Measurements from ENCODE around the gene FAM168A. TPM values are rescaled to one million over a fixed set of nuclear protein-coding genes. Genes with fewer than 3 reads are reported as not detected.

The FAM168A gene
- total and polyA plus RNA-seq, 3 donors from 2014 or later, result 20.1 to 30.2 (median 29.8) TPM

GRCh38 chr11:73453562-73453961 lies 144.3 kb downstream of the FAM168A start:
- 86 to 89% methylated on average over 4 of the region's 4 CpGs for WGBS, 2 donors
- H3K27me3 ChIP-seq, result no peaks in the 10 kb centered on the region
- intact Hi-C loops (cut with DNase I; ENCODE audit: low total_unique reads), result no loop called here
- H3K4me1 ChIP-seq, result no peaks in the 10 kb centered on the region
- no peak overlapping the region for H3K4me3 ChIP-seq
- H3K27ac ChIP-seq, result no peak overlapping the region
- H3K36me3 ChIP-seq (ENCODE audit: low read depth, missing control alignments), result no peaks in the 10 kb centered on the region
- TF ChIP-seq CTCF (IDR thresholded peaks at IDR 0.05) (no peak), POLR2A (IDR thresholded peaks at IDR 0.05) (no peak)
- H3K9me3 ChIP-seq, result no peaks in the 10 kb centered on the region
- DNase-seq, result no peak

- Histone ChIP-seq H3K27ac (no peak overlapping the region), H3K4me3 (no peak overlapping the region), H3K9me3 (no peaks in the 10 kb centered on the region), H3K4me1 (no peaks in the 10 kb centered on the region), H3K27me3 (no peaks in the 10 kb centered on the region), H3K36me3 (ENCODE audit: low read depth, missing control alignments) (no peaks in the 10 kb centered on the region)
- no peak for TF ChIP-seq POLR2A (IDR thresholded peaks at IDR 0.05)
- TF ChIP-seq CTCF (IDR thresholded peaks at IDR 0.05), result no peak
- 95 to 96% methylated on average over 2 of the region's 2 CpGs for WGBS, 2 donors
- intact Hi-C loops (cut with DNase I; ENCODE audit: low total_unique reads), result no loop called here
- DNase-seq, result no peak
Observed at GRCh38 chr11:73452726-73453125, 145.2 kb downstream of the FAM168A start.

GRCh38 chr11:73451896-73452295 lies 146.0 kb downstream of the FAM168A start:
- no peaks in the 10 kb centered on the region for H3K36me3 ChIP-seq (ENCODE audit: low read depth, missing control alignments)
- no peak overlapping the region for H3K27ac ChIP-seq
- H3K27me3 ChIP-seq, result no peaks in the 10 kb centered on the region
- no peak for DNase-seq
- H3K9me3 ChIP-seq, result no peaks in the 10 kb centered on the region
- H3K4me3 ChIP-seq, result no peak overlapping the region
- TF ChIP-seq CTCF (IDR thresholded peaks at IDR 0.05) (no peak), POLR2A (IDR thresholded peaks at IDR 0.05) (no peak)
- intact Hi-C loops (cut with DNase I; ENCODE audit: low total_unique reads), result no loop called here
- no peaks in the 10 kb centered on the region for H3K4me1 ChIP-seq

- WGBS, 2 donors, result 86 to 89% methylated on average over 2 of the region's 2 CpGs
- no peaks in the 10 kb centered on the region for H3K36me3 ChIP-seq (ENCODE audit: low read depth, missing control alignments)
- H3K27me3 ChIP-seq, result no peaks in the 10 kb centered on the region
- H3K4me3 ChIP-seq, result no peak overlapping the region
- H3K9me3 ChIP-seq, result no peaks in the 10 kb centered on the region
- intact Hi-C loops (cut with DNase I; ENCODE audit: low total_unique reads), result no loop called here
- no peak for TF ChIP-seq POLR2A (IDR thresholded peaks at IDR 0.05)
- TF ChIP-seq CTCF (IDR thresholded peaks at IDR 0.05), result no peak
- H3K27ac ChIP-seq, result no peak overlapping the region
- no peaks in the 10 kb centered on the region for H3K4me1 ChIP-seq
- DNase-seq, result no peak
Observed at GRCh38 chr11:73446766-73447165, 151.1 kb downstream of the FAM168A start.

- TF ChIP-seq CTCF (IDR thresholded peaks at IDR 0.05) (no peak), POLR2A (IDR thresholded peaks at IDR 0.05) (no peak)
- Histone ChIP-seq H3K4me1 (no peaks in the 10 kb centered on the region), H3K36me3 (ENCODE audit: low read depth, missing control alignments) (no peaks in the 10 kb centered on the region), H3K4me3 (no peak overlapping the region), H3K27ac (no peak overlapping the region), H3K9me3 (no peaks in the 10 kb centered on the region), H3K27me3 (no peaks in the 10 kb centered on the region)
- no peak for DNase-seq
- intact Hi-C loops (cut with DNase I; ENCODE audit: low total_unique reads), result no loop called here
Observed at GRCh38 chr11:73445980-73446379, 151.9 kb downstream of the FAM168A start.
